HG03469 (cell line): Measurements from ENCODE around the gene SPEN.

ENCODE experiments used
- ATAC-seq: cut with Tn5 transposase; IDR thresholded peaks from one replicate; pipeline ENCODE4 v1.9.1; 2021; ENCODE audit warnings: mild to moderate bottlenecking, moderate library complexity, moderate number of reproducible peaks; ENCODE audit not compliant: unreplicated experiment

Gene SPEN

DNA sequence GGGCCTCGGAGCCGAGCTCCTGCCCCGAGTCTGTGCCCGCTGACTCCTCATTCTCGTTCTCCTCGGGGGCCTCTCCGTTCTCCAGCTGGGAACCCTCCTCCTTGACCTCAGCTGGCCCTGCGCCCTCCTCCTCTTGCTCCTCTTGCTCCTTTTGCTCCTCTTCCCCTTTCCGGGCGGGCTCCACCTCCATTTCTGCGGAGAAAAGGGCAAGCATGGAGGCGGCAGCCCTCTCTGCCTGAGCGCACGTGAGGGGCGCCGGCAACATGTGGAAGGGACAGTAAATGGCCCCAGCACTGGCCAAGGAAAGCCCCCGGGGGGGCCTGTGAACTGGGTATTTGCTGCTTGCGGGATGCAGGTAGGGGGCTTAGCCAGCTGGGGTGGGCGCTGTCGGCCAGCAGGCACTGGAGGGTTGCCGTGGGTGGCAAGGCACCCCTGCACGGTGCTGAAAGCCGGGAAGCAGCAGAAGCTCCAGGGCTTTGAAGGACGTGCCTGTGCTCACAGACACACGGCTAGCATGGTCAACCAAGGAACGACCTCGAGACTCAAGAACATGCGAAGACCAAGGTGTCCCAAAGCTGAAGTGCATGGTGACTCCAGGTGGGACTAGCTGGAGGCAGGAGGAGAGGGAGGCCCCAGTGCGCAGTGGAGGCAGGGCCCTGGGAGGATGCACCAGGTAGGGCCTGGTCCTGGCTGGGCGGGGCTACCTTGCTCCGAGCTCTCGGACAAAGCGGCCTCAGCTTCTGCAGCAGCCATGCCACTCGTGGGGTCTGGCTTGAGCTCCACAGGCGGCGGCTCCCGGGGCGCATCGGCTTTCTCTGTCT, 97.7 kb downstream of the SPEN start:
- ATAC-seq, result no peak

GRCh38 chr1:15945832-15946448, 98.4 kb downstream of the SPEN start:
- ATAC-seq, result no peak

GRCh38 chr1:15946571-15947381, 99.3 kb downstream of the SPEN start:
- no peak for ATAC-seq

DNA sequence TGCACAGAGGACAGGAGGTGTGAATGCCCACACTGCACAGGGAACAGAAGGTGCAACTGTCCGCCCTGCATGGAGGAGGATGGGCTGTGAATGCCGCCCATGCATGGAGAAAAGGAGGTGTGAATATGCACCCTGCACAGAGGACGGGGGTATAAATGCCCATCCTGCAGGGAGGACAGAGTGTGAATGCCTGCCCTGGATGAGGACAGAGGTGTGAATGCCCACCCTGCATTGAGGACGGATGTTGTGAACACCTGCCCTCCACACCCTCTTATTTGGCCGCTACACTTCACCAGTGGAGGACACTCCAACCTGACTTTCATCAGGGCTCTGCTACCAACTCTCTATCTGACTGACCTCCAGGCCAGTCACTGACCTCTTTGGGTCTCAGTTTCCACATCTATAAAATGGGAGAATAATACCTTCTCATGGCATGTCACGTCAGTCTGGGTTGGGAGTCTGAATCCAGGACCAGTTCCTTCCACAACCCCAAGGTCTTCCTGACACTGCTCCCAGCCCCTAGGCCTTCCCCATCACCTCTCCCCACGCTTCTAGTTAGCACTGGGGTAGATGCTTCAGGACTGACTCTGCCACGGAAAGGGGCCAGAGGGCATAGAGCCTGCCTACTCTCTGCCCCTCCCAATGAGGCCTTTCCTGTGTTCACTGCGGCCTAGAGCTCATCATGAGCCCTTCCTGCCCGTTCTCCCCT, 100.0 kb downstream of the SPEN start:
- ATAC-seq, result no peak

- no peak for ATAC-seq
These were observed 100.6 kb downstream of the SPEN start for GRCh38 chr1:15948091-15948591.

GRCh38 chr1:15948595-15949452, 101.3 kb downstream of the SPEN start:
- ATAC-seq, result no peak

DNA sequence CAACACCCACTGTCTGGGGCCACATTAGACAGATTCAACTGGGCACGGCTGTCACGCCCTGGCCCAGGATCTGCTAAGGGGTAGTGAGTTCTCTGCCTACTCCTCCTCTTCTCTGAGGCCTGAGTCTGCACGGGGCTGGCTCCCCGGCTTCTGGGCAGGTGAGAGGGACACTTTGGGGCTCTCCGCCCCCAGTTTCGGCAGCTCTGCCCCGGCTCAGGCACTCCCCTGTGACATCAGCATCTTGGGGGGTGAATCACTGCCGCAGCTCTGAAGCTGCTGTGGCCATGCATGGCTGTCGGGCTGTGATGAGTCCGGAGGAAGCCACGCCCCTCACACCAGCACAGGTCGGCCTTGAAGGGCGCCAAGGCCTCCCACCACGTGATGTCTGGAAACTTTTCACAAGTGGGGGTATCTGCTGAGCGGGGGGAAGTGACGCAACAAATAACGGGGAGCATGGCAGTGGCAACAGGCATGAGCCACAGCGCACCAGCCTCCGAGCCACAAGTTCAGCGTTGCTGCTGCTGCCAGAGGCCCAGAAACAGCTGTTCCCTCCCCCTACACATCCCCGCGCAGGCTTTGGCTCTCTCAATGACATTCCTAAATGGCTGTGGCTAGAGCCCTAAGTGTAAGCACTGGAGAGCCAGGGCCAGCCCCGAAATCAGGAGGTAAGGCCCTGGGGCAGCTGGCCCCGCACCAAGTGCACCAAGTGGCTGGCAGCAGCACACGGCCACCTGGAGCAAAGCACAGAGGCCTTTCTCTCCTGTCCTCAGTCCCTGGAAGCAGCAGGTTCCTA, 102.1 kb downstream of the SPEN start:
- ATAC-seq, result peak; percentile 54

DNA sequence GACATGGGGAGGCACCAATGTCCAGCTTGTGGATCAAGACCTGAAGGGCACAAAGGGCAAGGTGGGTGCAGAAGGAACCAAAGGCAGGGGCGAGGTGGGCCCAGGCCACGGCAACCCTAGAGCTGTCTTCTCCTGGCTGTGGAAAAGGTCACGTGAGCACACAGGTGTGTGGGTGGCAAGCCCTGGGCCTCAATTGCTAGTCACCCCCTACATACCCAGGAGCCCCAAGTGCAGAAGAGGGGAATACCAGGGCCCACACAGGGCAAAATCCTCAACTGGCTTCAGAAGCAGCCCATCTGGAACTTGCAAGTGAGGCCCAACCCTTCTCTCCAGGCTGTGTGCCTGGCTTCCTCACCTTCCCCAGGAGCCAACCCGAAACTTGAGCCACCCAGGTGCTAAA, 102.8 kb downstream of the SPEN start:
- no peak for ATAC-seq

DNA sequence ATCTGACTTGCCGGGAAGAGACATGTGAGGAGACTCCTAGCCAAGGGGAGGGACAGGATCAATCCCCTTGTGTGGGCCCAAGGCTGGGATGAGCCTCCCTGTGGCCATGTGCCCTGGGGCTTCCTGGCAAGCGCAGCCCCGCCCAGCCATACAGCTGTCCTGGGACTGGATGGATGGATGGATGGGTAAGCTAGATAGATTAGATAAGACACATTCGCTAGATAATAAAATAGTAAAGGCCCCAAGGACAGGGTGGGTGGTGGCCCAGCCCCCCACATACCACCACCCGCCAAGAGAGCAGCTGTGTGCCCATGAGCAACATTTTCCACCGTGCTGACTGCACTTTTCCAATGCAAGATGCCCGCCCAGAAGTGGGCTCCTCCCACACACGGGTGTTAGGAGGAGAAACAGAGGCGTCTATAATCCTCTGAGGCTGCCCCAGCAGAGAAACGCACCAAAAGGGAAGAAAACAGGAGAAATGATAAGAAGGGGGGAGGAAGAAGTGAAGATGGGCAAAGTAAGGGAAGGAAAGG, 103.3 kb downstream of the SPEN start:
- ATAC-seq, result no peak

- ATAC-seq, result no peak
These were observed 104.0 kb downstream of the SPEN start for GRCh38 chr1:15951341-15952153.

- ATAC-seq, result no peak
These were observed 105.1 kb downstream of the SPEN start for GRCh38 chr1:15952317-15953258.

DNA sequence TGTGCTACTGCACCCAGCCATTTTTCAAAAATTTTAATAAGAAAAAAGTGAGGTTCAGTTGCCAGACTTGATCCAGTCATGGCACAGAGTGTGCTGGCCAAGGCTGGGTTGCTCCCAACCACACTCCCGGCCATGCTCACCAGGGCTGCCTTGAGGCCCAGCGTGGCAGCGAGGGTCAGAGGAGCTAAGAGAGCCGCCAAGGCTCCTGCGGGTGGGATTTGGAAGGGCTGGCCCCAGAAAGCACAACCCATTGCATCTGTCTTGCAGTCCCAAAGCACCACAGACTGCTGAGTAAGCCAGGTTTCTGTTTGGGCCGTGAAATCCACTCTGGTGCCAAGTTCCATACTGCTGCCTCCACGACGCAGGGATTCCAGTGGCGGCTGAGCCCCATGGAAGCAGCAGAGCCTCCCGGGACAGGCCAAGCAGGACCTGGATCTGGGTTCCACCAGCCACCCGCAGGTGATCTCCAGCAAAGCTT, 105.8 kb downstream of the SPEN start:
- ATAC-seq, result no peak

GRCh38 chr1:15953791-15954241, 106.3 kb downstream of the SPEN start:
- ATAC-seq, result no peak

DNA sequence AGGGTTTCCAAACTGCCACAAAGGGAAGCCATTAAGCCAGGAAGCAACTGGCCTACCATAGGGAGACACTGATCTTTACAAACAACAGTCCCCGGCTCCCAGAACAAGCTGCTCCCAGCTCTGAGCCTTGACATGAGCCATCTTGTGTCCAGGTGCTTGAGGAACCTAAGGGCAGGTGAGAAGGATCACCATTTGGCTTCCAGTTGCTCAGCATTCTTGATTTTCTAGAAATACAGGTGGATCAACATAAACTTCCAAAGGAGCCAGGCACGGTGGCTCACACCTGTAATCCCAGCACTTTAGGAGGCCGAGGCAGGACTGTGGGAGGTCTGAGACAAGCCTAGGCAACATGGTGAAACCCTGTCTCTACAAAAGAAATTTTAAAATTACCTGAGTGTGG, 106.8 kb downstream of the SPEN start:
- no peak for ATAC-seq

- no peak for ATAC-seq
These were observed 108.0 kb downstream of the SPEN start for GRCh38 chr1:15955552-15955951.

- no peak for ATAC-seq
These were observed 108.6 kb downstream of the SPEN start for GRCh38 chr1:15956150-15956549.
